Measurements from ENCODE around the gene CHGA.

- TF ChIP-seq, protein P1, sequence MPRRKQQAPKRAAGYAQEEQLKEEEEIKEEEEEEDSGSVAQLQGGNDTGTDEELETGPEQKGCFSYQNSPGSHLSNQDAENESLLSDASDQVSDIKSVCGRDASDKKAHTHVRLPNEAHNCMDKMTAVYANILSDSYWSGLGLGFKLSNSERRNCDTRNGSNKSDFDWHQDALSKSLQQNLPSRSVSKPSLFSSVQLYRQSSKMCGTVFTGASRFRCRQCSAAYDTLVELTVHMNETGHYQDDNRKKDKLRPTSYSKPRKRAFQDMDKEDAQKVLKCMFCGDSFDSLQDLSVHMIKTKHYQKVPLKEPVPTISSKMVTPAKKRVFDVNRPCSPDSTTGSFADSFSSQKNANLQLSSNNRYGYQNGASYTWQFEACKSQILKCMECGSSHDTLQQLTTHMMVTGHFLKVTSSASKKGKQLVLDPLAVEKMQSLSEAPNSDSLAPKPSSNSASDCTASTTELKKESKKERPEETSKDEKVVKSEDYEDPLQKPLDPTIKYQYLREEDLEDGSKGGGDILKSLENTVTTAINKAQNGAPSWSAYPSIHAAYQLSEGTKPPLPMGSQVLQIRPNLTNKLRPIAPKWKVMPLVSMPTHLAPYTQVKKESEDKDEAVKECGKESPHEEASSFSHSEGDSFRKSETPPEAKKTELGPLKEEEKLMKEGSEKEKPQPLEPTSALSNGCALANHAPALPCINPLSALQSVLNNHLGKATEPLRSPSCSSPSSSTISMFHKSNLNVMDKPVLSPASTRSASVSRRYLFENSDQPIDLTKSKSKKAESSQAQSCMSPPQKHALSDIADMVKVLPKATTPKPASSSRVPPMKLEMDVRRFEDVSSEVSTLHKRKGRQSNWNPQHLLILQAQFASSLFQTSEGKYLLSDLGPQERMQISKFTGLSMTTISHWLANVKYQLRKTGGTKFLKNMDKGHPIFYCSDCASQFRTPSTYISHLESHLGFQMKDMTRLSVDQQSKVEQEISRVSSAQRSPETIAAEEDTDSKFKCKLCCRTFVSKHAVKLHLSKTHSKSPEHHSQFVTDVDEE (CRISPR knock-in tag; IDR thresholded peaks at IDR 0.05) = no peak
- TF ChIP-seq ISL1 (CRISPR knock-in tag; IDR thresholded peaks at IDR 0.05) = no peak
These were observed 46.9 kb downstream of the CHGA start for GRCh38 chr14:92969871-92970270.
